KOPT-K1 (cell line): ENCODE data around the gene RCN2.
A peak's percentile ranks its signal among the peaks of the same experiment; 100 is the strongest.

ENCODE experiments used
- H3K27ac ChIP-seq: fragments of 200-600 bp; sonication (generic); 2 replicates; pipeline ENCODE4 v1.5.1; 2016; ENCODE audit warnings: antibody characterized with exemption, mild to moderate bottlenecking, low read depth, low read length; ENCODE audit not compliant: poor library complexity, severe bottlenecking
- H3K36me3 ChIP-seq: fragments of 200-600 bp; sonication (generic); 2 replicates; pipeline ENCODE4 v1.5.1; 2017; ENCODE audit warnings: antibody characterized with exemption, mild to moderate bottlenecking, low read length, moderate library complexity; ENCODE audit not compliant: insufficient read depth
- H3K9me3 ChIP-seq: fragments of 200-600 bp; sonication (generic); 2 replicates; pipeline ENCODE4 v1.5.1; 2017; ENCODE audit warnings: antibody characterized with exemption, low read length, mild to moderate bottlenecking; ENCODE audit not compliant: insufficient read depth, poor library complexity, severe bottlenecking

RCN2 gene

DNA sequence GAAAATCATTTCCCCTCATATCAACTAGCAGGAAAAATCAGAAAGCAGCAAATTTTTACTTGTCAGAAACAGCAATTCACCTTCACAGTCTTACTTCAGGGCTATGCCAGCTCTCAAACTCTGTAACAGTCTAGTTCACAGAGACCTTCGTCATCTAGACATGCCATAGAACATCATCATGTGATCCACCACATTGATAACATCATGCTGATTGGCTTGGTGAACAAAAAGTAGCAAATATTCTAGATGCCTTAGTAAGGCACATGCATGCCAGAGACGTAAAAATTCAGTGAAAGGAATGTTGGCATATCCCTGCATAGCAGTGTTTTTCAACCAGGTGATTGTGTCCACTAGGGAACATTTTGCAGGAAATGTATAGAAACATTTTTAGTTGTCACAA lies 17.8 kb upstream of the RCN2 start:
- Histone ChIP-seq H3K27ac (no peak overlapping the region), H3K9me3 (no peaks in the 10 kb centered on the region), H3K36me3 (no peaks in the 10 kb centered on the region)

DNA sequence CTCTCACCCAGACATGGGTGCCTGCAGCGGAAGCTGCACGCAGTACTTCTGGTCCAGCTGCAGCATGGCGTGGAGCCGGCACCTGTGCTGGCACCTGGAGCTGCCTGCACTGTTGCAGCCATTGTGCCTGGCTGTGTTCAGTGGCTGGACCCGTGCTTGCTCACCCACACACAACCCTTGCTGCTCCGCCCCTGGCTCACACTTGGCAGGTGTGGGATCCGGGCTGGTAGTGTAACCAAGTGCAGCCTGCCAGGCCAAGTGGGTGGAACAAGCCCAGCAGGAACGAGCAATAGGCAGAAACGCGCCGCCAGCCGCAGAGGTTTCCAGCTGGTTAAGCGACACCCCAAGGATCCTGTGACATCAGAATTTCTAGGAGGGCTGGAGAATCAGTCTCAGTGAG lies 15.2 kb upstream of the RCN2 start:
- no peaks in the 10 kb centered on the region for H3K9me3 ChIP-seq

DNA sequence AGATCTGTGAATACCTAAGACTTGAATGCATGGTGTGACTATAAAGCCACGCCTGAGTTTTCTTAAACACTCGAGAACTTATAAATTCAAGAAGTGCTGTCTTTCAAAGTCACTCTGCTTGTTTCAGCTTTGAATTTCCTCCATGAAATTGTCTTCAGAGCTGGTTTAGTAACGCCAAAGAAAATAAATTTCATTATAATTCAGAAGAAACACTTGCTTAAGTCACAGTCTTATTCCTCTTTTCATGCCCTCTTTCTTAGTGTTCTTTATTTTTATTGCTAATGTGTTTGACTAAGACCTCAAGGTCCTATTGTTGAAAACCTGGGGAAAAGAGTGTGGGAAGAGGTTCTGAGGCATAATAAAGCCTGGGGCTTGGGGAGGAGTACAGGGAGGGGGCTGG lies 3.3 kb upstream of the RCN2 start:
- H3K36me3 ChIP-seq, result peaks cover 2% of the 10 kb centered on the region; the same call in 1 of the 2 replicates
- no peak overlapping the region for H3K27ac ChIP-seq
- no peaks in the 10 kb centered on the region for H3K9me3 ChIP-seq

More for the DNA sequence above, 15.2 kb upstream of the RCN2 start:
- no peaks in the 10 kb centered on the region for H3K36me3 ChIP-seq
- no peak overlapping the region for H3K27ac ChIP-seq

DNA sequence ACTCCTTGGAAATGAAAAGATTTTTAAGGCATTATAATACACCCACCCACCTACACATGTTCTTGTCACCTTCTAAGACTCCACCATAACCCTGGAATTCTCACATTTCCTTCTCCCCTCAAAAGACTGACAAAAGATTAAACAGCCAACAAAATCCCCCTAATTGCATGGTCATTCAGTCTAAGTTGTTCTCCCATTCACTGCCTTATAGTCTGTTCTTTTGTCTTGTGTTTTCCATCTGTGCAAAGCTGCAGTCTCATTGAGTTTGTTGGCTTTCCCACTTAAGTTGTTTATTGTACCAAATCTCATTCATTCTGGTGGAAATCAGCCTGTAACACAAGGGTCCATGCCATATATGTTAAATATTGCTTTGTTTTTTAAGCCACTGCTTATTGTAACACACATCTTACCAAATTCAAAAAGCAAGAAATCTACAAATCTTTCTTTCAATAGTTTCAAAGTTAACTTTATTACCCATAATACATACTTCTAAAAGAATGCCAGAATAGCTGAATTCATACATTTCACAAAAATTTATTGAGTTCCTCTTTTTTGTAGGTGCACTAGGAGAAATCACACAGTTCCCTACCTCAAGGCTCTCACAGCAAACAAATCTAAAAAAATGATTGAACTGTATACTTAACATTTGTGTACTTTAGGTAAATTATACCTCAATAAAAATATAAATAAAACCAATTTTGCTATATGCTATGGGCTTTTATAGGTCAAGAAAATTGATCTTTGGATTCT lies 2.4 kb upstream of the RCN2 start:
- no peaks in the 10 kb centered on the region for H3K9me3 ChIP-seq

DNA sequence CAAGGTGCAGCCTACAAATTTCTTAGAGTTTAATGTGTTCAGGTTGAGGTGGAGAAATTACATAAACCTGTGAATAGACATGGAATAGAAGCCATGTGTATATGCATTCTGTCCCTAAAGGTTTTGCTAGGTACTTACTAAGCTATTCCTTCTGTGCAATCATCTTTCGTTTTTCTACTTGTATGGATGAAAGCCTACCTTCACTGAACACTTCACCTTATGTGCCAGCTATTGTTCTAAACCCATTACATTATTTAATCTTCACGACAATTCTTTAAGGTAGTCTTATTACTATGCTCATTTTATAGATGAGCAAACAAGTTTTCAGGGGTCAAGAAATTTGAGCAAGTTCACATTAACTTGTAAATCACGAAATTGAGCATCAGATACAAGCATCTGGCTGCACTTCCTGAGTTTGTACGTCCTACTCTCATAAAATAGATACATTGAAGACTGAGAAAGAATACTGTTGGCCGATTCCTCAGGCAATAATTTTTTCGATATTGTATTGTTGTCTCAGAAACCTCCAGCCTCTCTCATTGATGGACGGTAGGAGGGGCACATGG lies 635 bp upstream of the RCN2 start:
- Histone ChIP-seq H3K9me3 (no peaks in the 10 kb centered on the region), H3K36me3 (peaks cover 29% of the 10 kb centered on the region), H3K27ac (peak overlapping the region; percentile 64)

More for the DNA sequence above, 2.4 kb upstream of the RCN2 start:
- H3K36me3 ChIP-seq, result peaks cover 12% of the 10 kb centered on the region
- no peak overlapping the region for H3K27ac ChIP-seq

DNA sequence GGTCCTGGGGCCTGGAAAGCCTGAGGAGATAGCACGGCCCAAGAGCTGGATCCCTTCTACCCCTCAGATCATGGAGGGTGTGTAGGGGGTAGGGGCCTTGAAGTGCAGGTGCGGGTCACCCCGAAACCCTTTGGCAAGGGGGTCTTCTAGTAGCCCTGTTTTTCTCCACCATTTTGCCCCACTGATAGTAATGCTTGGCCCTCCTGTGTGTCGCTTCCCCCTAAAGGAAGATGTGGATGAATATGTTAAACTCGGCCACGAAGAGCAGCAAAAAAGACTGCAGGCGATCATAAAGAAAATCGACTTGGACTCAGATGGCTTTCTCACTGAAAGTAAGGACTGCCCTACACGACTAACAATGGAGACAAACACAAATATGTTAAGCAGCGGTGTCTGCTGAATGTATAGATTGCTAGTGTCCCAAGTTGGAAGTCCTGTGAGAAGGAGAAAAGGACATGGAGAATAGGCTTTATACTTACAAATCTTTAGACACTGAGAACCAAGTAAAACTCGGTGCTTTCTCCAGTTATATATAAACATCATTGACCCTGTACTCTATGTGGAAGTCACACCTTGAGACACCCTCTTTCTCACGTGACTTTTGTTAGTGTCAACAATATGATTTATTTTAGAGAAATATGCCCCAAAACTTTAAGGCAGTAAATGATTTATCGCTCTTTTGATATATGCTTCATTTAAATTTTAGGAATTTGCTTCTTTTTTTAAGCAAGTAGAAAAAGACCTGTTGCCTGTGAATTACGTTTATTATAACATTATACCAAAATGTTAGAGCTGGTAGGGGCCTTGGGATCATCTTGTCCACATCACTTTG lies 802 bp downstream of the RCN2 start:
- H3K9me3 ChIP-seq, result no peaks in the 10 kb centered on the region
- H3K27ac ChIP-seq, result peak overlapping the region; percentile 64
- H3K36me3 ChIP-seq, result peaks cover 42% of the 10 kb centered on the region

DNA sequence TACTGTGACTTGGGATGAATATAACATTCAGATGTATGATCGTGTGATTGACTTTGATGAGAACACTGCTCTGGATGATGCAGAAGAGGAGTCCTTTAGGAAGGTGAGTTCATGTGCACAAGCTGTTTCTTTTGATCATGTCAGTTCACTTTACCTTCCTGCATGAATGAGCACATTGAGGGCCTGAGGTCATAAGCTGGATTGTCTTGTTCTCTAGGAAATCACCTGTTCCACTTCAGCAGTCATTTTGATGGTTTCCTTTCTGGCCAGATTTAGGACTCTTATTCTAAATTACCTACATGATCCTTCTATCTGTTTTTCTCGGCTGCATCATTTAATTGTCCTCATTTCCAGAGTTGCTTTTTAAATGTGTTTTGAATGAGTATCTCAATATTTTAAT lies 4.1 kb downstream of the RCN2 start:
- Histone ChIP-seq H3K9me3 (no peaks in the 10 kb centered on the region), H3K36me3 (peaks cover 66% of the 10 kb centered on the region), H3K27ac (no peak overlapping the region)

DNA sequence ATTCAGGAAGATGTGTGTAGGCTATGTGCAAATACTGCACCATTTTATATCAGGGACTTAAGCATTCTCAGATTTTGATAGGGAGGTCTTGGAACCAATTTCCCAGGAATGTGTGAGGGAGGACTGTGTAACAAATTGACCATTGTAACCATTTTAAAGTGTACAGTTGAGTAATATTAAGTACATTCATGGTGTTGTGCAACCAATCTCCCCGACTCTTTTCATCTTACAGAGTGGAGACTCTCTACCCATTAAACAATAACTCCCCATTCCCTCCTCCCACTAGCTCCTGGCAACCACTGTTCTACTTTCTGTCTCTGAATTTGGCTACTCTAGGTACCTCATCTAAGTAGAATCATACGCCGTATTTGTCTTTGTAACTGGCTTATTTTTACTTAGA lies 5.1 kb downstream of the RCN2 start:
- Histone ChIP-seq H3K9me3 (no peaks in the 10 kb centered on the region), H3K36me3 (peaks cover 69% of the 10 kb centered on the region), H3K27ac (no peak overlapping the region)

DNA sequence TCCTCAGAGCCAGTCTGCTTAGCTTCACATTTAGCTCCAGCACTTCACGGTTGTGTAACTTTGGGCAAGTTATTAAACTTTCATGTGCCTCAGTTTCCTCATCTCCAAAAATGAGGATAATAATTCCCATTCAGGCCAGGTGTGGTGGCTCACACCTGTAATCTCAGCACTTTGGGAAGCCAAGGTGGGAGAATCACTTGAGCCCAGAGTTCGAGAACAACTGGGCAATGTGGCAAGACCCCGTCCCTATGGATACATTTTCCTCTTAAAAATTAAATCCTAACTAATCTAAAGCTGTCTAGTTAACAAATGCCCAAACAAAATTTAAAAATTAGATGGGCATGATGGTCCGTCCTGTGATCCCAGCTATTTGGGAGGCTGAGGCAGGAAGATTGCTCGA lies 7.2 kb downstream of the RCN2 start:
- peaks cover 73% of the 10 kb centered on the region for H3K36me3 ChIP-seq
- no peaks in the 10 kb centered on the region for H3K9me3 ChIP-seq

DNA sequence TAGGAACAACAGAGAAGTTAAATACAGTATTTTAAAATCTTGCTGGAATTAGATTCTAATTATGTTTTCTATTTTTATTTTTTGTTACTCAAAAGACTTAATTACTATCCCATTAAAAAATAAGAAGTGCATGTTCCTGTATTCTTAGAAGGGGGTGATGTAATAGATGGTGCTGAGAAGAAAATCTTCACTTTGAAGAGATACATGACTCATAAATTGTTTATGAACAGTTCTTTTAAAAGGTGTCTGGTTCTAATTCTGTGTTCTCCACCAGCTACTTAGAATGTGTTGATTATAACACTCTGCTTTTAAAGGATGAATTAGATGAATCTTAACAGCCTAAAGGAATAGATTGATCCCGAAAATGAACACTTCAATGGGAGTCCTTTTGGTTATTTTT lies 8.2 kb downstream of the RCN2 start:
- no peaks in the 10 kb centered on the region for H3K9me3 ChIP-seq
- H3K36me3 ChIP-seq, result peaks cover 74% of the 10 kb centered on the region
- H3K27ac ChIP-seq, result no peak overlapping the region

More for the DNA sequence above, 7.2 kb downstream of the RCN2 start:
- no peak overlapping the region for H3K27ac ChIP-seq

DNA sequence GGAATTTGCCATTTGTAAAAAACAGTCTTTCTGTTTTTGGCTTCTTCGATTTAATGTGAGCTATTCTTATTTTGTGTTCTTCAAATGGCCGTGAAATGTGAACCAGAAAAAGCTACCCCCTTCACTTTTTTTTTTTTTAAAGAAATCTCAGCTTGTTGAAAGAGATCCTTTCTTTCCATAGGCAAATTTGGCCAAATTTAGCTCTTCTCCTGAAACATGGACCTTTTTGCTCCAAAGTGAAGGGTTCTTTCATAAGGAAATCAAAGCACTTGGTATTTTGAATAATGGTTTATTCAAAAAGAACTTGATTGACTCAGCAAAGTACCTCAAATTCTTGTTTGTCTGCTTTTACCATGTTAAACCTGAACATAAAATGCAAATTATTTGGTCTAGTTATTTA lies 10.1 kb downstream of the RCN2 start:
- H3K9me3 ChIP-seq, result no peaks in the 10 kb centered on the region
- no peak overlapping the region for H3K27ac ChIP-seq
- H3K36me3 ChIP-seq, result peaks cover 75% of the 10 kb centered on the region

DNA sequence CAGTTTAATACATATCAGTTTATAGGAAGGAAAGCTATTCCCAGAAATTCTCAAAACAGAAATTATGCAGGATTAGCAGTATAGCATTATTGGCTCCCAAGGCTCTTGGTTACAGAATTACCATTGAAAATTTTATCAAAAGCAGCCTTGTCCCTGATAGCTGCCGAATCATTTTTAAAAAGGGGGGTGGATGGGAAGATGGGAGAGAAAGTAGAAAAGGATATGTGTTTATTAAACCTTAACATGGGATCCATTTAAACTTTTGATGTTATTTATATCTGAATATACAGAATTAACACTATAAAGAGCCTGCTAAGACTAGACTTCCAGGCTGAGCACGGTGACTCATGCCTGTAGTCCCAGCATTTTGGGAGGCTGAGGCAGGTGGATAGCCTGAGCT lies 10.8 kb downstream of the RCN2 start:
- H3K36me3 ChIP-seq, result peaks cover 75% of the 10 kb centered on the region
- H3K9me3 ChIP-seq, result no peaks in the 10 kb centered on the region
- H3K27ac ChIP-seq, result no peak overlapping the region

DNA sequence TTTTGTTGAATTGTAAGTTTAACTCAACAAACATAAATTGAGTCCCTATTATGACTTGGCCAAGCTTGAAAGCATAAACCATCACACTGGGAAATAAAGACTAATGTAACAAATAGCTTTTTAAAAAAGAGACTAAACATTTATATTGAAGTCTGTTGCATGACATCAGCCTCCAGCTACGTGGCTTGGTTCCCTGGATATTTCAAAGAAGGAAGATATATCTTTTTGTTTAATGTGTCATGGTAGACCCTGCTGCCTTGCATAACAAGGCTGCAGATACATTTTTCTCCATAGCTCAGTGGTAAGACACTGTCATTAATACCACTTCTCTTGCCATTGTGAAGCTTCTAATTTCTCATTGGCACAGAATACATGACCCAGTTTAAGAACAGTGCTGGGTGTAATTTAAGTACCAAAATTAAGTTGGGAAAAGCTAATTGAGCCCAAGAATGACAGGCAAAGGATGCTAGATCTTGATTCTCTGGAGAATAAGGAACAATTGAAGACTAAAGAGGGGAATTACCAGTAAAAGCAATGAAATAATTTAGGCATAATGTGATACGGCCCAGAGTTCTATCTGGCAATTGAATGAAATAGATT lies 14.0 kb downstream of the RCN2 start:
- peaks cover 80% of the 10 kb centered on the region for H3K36me3 ChIP-seq

DNA sequence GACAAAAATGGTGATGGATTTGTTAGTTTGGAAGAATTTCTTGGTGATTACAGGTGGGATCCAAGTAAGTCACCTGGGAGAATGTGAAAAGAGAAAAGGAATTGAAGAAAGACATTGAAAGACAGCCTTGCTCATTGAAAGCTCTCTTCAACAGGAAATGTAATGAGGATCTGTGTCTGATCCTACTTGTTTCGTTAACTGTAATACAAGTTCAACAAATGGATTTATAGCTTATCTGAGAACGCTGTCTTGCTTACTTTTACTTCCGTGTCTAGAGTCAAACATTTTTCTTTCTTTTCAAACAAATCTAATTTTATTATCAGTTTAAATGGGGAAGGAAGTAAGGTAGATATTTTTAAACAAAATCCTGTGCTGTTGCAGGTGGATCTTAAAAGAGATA lies 15.9 kb downstream of the RCN2 start:
- Histone ChIP-seq H3K9me3 (no peaks in the 10 kb centered on the region), H3K36me3 (peaks cover 81% of the 10 kb centered on the region), H3K27ac (no peak overlapping the region)

More for the DNA sequence above, 14.0 kb downstream of the RCN2 start:
- H3K9me3 ChIP-seq, result no peaks in the 10 kb centered on the region
- no peak overlapping the region for H3K27ac ChIP-seq

DNA sequence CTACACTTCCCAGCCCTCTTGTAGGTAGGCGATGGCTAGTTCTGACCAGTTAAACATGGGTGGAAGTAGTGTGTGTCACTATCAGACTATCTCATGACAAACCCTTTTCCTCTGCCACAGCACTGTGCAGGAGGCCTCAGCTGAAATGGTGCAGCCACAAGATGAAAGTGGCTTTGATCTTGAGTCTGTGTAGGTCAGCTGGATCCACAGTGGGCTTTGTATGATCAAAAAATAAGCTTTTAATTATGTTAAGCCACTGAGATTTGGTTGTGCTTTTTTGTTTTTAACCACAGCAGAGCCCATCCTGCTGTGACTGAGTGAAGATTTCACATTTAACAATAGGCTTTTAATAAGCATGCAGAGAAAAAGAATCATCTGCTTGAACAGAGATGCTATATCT lies 19.7 kb downstream of the RCN2 start:
- H3K27ac ChIP-seq, result no peak overlapping the region
- no peaks in the 10 kb centered on the region for H3K9me3 ChIP-seq
- H3K36me3 ChIP-seq, result peaks cover 49% of the 10 kb centered on the region
